GM12878 (cell line): ENCODE data around the gene CCR7.

ENCODE experiments used
- NRF1 ChIP-seq: conservative IDR thresholded peaks from 2 replicates; pipeline ENCODE4 v1.6.1; 2011; ENCODE audit warnings: mild to moderate bottlenecking, low read depth, low read length, improper control_type of control experiment
- RELA ChIP-seq: fragments of 450-650 bp; IDR thresholded peaks from 2 replicates; pipeline ENCODE4 v1.8.0; 2014; ENCODE audit warnings: borderline replicate concordance; ENCODE audit not compliant: partially characterized antibody

GRCh38 chr17:40596261-40596919 is 31.1 kb upstream of the CCR7 start:
- TF ChIP-seq NRF1 (no peak), RELA (no peak)
